Stomach (tissue), 4 donors: ENCODE measurements around the gene CDC14B.

Experiments
- POLR2A ChIP-seq, 4 donors: fragments of 450-650 bp; IDR thresholded peaks; one replicate each; pipeline ENCODE4 v1.6.1; 2016; ENCODE audit warnings: antibody characterized with exemption in 4 of 4, control low read depth in 2 of 4, mild to moderate bottlenecking in 1 of 4, moderate library complexity in 1 of 4
- TF ChIP-seq, protein P1 (sequence below), 7 experiments: fragments of 450-650 bp in 4 of 7; fragments of 200-600 bp in 3 of 7; sonication (generic) in 3 of 7; IDR thresholded peaks; one replicate each; pipeline ENCODE4 v1.5.1; 2016 to 2019; ENCODE audit warnings: antibody characterized with exemption in 7 of 7, control low read depth in 2 of 7, mild to moderate bottlenecking in 1 of 7

DNA sequence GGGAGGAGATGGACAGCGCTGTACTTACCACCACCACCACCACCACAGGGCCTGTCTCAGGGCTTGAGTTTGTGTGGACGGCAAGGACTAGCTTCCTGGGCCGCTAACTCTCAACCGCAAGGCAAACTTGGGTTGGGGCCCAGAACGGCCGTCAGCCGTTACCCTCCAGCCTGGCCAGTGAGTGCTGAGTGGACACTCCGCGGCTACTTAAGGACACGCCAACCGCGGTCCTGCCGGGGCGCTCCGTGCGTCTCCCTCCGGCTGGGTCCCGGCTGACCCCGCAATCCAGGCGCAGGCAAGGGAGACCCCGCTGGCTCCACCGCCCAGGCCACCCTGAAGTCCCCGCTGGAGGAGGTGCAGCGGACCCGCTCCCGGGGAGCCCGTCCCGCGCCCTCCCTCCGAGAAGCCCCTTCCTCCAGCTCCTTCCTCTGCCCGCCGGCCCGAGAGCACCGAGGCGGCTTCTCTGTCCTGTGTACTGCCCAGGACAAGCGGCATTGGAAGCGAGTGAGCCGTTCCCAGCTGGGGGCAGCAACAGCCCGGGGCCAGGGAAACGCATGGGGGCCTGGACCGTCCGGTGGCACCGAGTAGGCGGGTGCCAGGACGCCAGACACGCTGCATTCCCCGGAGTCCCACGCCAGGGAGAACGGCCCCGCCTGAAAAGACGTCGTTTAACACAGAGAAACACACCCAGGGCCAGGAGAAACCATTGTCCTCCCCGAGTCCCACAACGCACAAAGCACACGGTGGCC, 123.1 kb downstream of the CDC14B start:
- TF ChIP-seq, protein P1, sequence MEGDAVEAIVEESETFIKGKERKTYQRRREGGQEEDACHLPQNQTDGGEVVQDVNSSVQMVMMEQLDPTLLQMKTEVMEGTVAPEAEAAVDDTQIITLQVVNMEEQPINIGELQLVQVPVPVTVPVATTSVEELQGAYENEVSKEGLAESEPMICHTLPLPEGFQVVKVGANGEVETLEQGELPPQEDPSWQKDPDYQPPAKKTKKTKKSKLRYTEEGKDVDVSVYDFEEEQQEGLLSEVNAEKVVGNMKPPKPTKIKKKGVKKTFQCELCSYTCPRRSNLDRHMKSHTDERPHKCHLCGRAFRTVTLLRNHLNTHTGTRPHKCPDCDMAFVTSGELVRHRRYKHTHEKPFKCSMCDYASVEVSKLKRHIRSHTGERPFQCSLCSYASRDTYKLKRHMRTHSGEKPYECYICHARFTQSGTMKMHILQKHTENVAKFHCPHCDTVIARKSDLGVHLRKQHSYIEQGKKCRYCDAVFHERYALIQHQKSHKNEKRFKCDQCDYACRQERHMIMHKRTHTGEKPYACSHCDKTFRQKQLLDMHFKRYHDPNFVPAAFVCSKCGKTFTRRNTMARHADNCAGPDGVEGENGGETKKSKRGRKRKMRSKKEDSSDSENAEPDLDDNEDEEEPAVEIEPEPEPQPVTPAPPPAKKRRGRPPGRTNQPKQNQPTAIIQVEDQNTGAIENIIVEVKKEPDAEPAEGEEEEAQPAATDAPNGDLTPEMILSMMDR (IDR thresholded peaks at IDR 0.05) = no peak
- no peak for TF ChIP-seq POLR2A (IDR thresholded peaks at IDR 0.05)
